ENCODE results near the gene FBXO48. TPM values are rescaled to one million over a fixed set of nuclear protein-coding genes. Genes with fewer than 3 reads are reported as not detected.

Gene FBXO48
- total and polyA plus RNA-seq, 2 of the 8 experiments (the other 6 are each of a cell fraction or from before 2014, with no cell fraction given): 1.1 to 1.5 TPM

GRCh38 chr2:68435615-68436014 is 31.5 kb downstream of the FBXO48 start (continued):
- TF ChIP-seq POU5F1 (IDR thresholded peaks at IDR 0.05; ENCODE audit: low read depth, low read length) (no peak), RXRA (IDR thresholded peaks at IDR 0.05; ENCODE audit: insufficient read depth, low read depth, low read length) (no peak), BACH1 (IDR thresholded peaks at IDR 0.05; ENCODE audit: low read length) (no peak), SIN3A (conservative IDR thresholded peaks at IDR 0.05 in 1 of 2, IDR thresholded peaks at IDR 0.05 in 1 of 2; ENCODE audit: low read depth in 1 of 2, low read length in 2 of 2) (no peak)
